Uterus (tissue), 4 donors: ENCODE measurements around the gene AMN. TPM values are rescaled to one million over a fixed set of nuclear protein-coding genes. Genes with fewer than 3 reads are reported as not detected.

Source experiments
- DNase-seq, 2 donors: peaks; one replicate each; pipeline ENCODE4 v3.0.0-alpha.2; 2019 to 2020
- H3K27ac ChIP-seq, 2 donors: fragments of 200-600 bp; sonication (generic); 1 replicate in 1 of 2; 2 replicates in 1 of 2; pipeline ENCODE4 v1.5.1; 2016 to 2018
- H3K27me3 ChIP-seq, 2 donors: fragments of 200-600 bp; sonication (generic); one replicate each; pipeline ENCODE4 v1.5.1; 2018 to 2019; ENCODE audit warnings: control low read depth in 1 of 2
- H3K36me3 ChIP-seq, 2 donors: fragments of 200-600 bp; sonication (generic); one replicate each; pipeline ENCODE4 v1.5.1; 2019; ENCODE audit warnings: control low read depth in 1 of 2
- H3K4me1 ChIP-seq, 2 donors: fragments of 200-600 bp; sonication (generic); one replicate each; pipeline ENCODE4 v1.5.1; 2018 to 2019; ENCODE audit warnings: control low read depth in 1 of 2
- H3K4me3 ChIP-seq, 2 donors: fragments of 200-600 bp; sonication (generic); 1 replicate in 1 of 2; 2 replicates in 1 of 2; pipeline ENCODE4 v1.5.1; 2018 to 2019; ENCODE audit warnings: mild to moderate bottlenecking in 1 of 2
- H3K9me3 ChIP-seq, 2 donors: fragments of 200-600 bp; sonication (generic); one replicate each; pipeline ENCODE4 v1.5.1; 2019; ENCODE audit warnings: control low read depth in 1 of 2
- CTCF ChIP-seq, 4 experiments: fragments of 200-600 bp in 2 of 4; fragments of 450-650 bp in 2 of 4; sonication (generic) in 2 of 4; IDR thresholded peaks; one replicate each; pipeline ENCODE4 v1.5.1; 2016 to 2019; ENCODE audit warnings: antibody characterized with exemption in 4 of 4, mild to moderate bottlenecking in 2 of 4, moderate library complexity in 1 of 4
- POLR2A ChIP-seq, 2 donors: fragments of 450-650 bp; IDR thresholded peaks; one replicate each; pipeline ENCODE4 v1.6.1; 2016; ENCODE audit warnings: antibody characterized with exemption in 2 of 2, mild to moderate bottlenecking in 1 of 2, moderate library complexity in 1 of 2
- intact Hi-C: fragments of 100-400 bp; cut with DNase I; formaldehyde crosslinking; loops from one replicate; pipeline ENCODE4 v1.15.1; 2023; ENCODE audit warnings: low total_unique reads
- total RNA-seq, 4 donors: library from RNA; depleted of rRNA in 3 of 4; stranded (reverse); fragments of >200 nt in 3 of 4; gene quantifications; one replicate each; pipeline versions ENCODE4 v1.1.0 to v1.2.4, GENCODE V29; 2014 to 2023
- donor health status: DM: yes; HTN: yes; CAD: no.

The AMN gene
- total RNA-seq, 4 donors from 2014 or later, result 0.69 to 2.9 TPM; not detected in 2

GRCh38 chr14:102917469-102918211, 4.8 kb upstream of the AMN start:
- intact Hi-C loops, result no loop called here
- Histone ChIP-seq H3K9me3 (no peaks in the 10 kb centered on the region), H3K27ac (no peak overlapping the region), H3K4me3 (no peak overlapping the region), H3K36me3 (no peaks in the 10 kb centered on the region), H3K27me3 (no peaks in the 10 kb centered on the region), H3K4me1 (no peaks in the 10 kb centered on the region)
- no peak for DNase-seq
- TF ChIP-seq POLR2A (IDR thresholded peaks at IDR 0.05) (no peak), CTCF (IDR thresholded peaks at IDR 0.05) (peak; percentile 12 to 41 (median 34))

DNA sequence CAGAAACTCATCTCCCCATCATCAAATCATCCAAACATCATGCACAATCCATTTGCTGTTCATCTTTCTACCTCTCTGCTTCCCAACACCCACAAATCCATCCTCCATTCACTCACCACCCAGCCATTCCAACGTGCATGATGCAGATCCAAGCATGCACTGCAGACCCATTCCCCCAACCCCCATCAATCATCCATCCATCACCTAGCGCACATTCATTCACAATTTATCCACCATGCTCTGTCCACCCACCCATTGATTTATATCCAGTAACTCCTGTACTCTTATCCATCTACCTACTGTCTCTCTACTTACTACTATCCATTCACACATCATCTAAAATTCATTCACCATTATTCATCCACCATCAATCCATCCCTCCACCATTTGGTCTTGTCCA, 4.0 kb upstream of the AMN start:
- Histone ChIP-seq H3K36me3 (no peaks in the 10 kb centered on the region), H3K27ac (no peak overlapping the region), H3K9me3 (no peaks in the 10 kb centered on the region), H3K4me3 (no peak overlapping the region), H3K27me3 (no peaks in the 10 kb centered on the region), H3K4me1 (no peaks in the 10 kb centered on the region)
- intact Hi-C loops, result no loop called here
- no peak for DNase-seq
- TF ChIP-seq CTCF (IDR thresholded peaks at IDR 0.05) (no peak), POLR2A (IDR thresholded peaks at IDR 0.05) (no peak)

DNA sequence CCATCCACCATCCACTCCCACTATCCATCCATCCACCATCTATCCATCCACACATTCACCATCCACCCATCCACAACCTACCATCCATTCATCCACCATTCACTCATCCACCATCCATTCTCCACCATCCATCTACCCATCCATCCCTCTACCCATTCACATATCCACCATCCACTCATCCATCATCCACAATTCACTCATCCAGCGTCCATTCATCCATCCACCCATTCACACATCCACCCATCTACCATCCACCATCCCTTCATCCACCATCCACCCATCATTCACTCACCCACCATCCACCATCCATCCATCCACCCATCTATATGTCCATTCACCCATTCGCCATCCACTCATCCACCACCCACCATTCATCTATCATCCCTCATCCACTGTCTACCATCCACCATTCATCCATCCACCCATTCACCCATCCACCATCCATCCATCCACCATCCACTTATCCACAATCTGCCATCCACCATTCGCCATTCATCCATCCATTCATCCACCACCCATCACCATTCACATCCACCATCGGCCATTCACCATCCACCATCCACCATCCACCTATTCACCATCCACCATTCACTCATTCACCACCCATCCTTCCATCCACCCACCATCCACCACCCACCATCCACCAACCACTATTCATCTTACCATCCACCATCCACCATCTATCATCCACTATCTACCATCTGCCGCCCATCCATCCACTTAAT, 2.0 kb upstream of the AMN start:
- H3K36me3 ChIP-seq, result no peaks in the 10 kb centered on the region
- H3K4me3 ChIP-seq, result no peak overlapping the region
- TF ChIP-seq CTCF (IDR thresholded peaks at IDR 0.05) (no peak), POLR2A (IDR thresholded peaks at IDR 0.05) (no peak)
- H3K4me1 ChIP-seq, result no peaks in the 10 kb centered on the region
- no peak for DNase-seq
- intact Hi-C loops, result no loop called here
- H3K27ac ChIP-seq, result no peak overlapping the region
- H3K27me3 ChIP-seq, result peaks cover 0 to 9% of the 10 kb centered on the region in 2 donors
- H3K9me3 ChIP-seq, result no peaks in the 10 kb centered on the region

- intact Hi-C loops, result no loop called here
- Histone ChIP-seq H3K4me1 (no peaks in the 10 kb centered on the region), H3K27ac (no peak overlapping the region), H3K9me3 (no peaks in the 10 kb centered on the region), H3K4me3 (no peak overlapping the region), H3K36me3 (no peaks in the 10 kb centered on the region), H3K27me3 (peaks cover 0 to 9% of the 10 kb centered on the region in 2 donors)
- TF ChIP-seq POLR2A (IDR thresholded peaks at IDR 0.05) (no peak), CTCF (IDR thresholded peaks at IDR 0.05) (no peak)
- DNase-seq, result no peak
These were observed 1.5 kb upstream of the AMN start for GRCh38 chr14:102920998-102921304.

DNA sequence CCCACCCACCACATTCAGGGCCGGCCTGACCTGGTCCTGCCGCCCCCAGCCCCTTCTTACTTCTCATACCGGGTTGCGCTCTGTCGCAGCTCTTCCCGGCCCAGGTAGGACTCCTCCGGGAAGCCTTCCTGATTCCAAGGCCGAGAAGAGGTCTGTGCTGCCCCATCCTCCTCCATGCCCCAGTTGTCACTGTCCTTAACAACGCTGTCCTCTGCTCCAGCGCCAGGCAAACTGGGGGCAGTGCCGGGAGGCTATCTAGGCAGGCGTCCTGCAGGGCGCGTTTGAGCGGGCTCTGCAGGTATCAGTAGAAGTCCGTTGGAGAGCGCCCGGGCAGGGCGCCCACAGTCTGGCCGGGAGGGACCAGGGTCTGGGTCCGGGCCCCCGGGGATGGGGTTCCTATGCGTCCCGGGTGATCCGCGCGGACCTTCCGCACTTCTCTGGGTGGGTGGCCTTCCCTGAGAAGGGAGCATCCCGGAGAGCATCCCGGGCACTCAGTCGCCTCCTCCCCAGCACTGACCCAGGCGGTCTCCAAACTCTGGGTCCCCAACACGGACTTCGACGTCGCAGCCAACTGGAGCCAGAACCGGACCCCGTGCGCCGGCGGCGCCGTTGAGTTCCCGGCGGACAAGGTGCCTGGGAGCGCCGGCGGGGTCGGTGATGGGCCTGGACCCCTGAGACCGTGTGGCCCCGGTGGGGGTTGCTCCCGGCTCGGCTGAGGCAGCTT, 900 bp downstream of the AMN start:
- Histone ChIP-seq H3K27me3 (peaks cover 3 to 9% of the 10 kb centered on the region in 2 donors), H3K27ac (no peak overlapping the region), H3K9me3 (no peaks in the 10 kb centered on the region), H3K4me3 (no peak overlapping the region), H3K4me1 (peaks cover 0 to 3% of the 10 kb centered on the region in 2 donors), H3K36me3 (no peaks in the 10 kb centered on the region)
- no peak for DNase-seq
- TF ChIP-seq POLR2A (IDR thresholded peaks at IDR 0.05), result no peak
- TF ChIP-seq CTCF (IDR thresholded peaks at IDR 0.05), result no peak
- intact Hi-C loops, result no loop called here
